AG04449 (cell line): ENCODE measurements around the gene B4GALNT3.

Experiments
- CTCF ChIA-PET: fragments of 350-600 bp; formaldehyde crosslinking; extraction: SDS; loops from one replicate; lab custom pipeline; 2021; ENCODE audit warnings: antibody characterized with exemption; lab: Yijun Ruan, JAX
- POLR2A ChIA-PET: fragments of 400-600, 350-600 bp; formaldehyde crosslinking; extraction: SDS; loops from one replicate; lab custom pipeline; 2020; ENCODE audit warnings: antibody characterized with exemption, inconsistent platforms; lab: Yijun Ruan, JAX
- DNase-seq: peaks from one replicate; pipeline ENCODE4 v3.0.0-alpha.2; 2010; ENCODE audit warnings: low read depth, low spot score
- H3K4me3 ChIP-seq: 2 replicates; pipeline ENCODE4 v1.5.1; 2011; ENCODE audit warnings: low read depth, mild to moderate bottlenecking, control low read depth, low read length
- CTCF ChIP-seq: IDR thresholded peaks from one replicate; pipeline ENCODE4 v1.5.1; 2011; ENCODE audit warnings: mild to moderate bottlenecking, moderate library complexity, low read length, control low read depth, inconsistent platforms; ENCODE audit not compliant: insufficient read depth; ENCODE audit errors: missing control alignments

B4GALNT3 gene

GRCh38 chr12:499837-500458 lies 40.2 kb downstream of the B4GALNT3 start:
- no peak for TF ChIP-seq CTCF
- DNase-seq = no peak
- ChIA-PET CTCF (interaction anchor here (1.1 to 1.6 kb wide), 2 partner anchors 14 to 47 kb away, joined by 3 to 4 read pairs; no protein-coding TSS in a partner anchor), POLR2A (no interaction called here)
- no peak overlapping the region for H3K4me3 ChIP-seq

- ChIA-PET POLR2A (no interaction called here), CTCF (interaction anchor here (0.6 to 2.7 kb wide), 3 partner anchors 8 to 60 kb away, joined by 3 to 9 read pairs (median 6); no protein-coding TSS in a partner anchor)
- TF ChIP-seq CTCF = no peak
- no peak overlapping the region for H3K4me3 ChIP-seq
- no peak for DNase-seq
Observed at GRCh38 chr12:501722-502447, 42.1 kb downstream of the B4GALNT3 start.

- ChIA-PET CTCF (interaction anchor here (1.5 to 2.7 kb wide), 3 partner anchors 43 to 61 kb away, joined by 6 to 9 read pairs (median 6); no protein-coding TSS in a partner anchor), POLR2A (no interaction called here)
- no peak for TF ChIP-seq CTCF
- no peak overlapping the region for H3K4me3 ChIP-seq
- no peak for DNase-seq
Observed at GRCh38 chr12:503111-503761, 43.5 kb downstream of the B4GALNT3 start.

- no peak for DNase-seq
- TF ChIP-seq CTCF = no peak
- CTCF ChIA-PET = interaction anchor here (1.2 kb wide), 1 partner anchor 63 kb away, joined by 4 read pairs; no protein-coding TSS in a partner anchor
- no peak overlapping the region for H3K4me3 ChIP-seq
- POLR2A ChIA-PET = no interaction called here
Observed at GRCh38 chr12:505221-505620, 45.5 kb downstream of the B4GALNT3 start.

- H3K4me3 ChIP-seq = no peak overlapping the region
- POLR2A ChIA-PET = no interaction called here
- CTCF ChIA-PET = interaction anchor here (0.6 to 4.9 kb wide), 3 partner anchors 43 to 906 kb away, joined by 3 to 21 read pairs (median 3); no protein-coding TSS in a partner anchor
- TF ChIP-seq CTCF = no peak
- no peak for DNase-seq
Observed at GRCh38 chr12:507391-507796, 47.7 kb downstream of the B4GALNT3 start.
